Neural cell (in vitro differentiated cells): Measurements from ENCODE around the gene NNT. TPM values are rescaled to one million over a fixed set of nuclear protein-coding genes. Genes with fewer than 3 reads are reported as not detected.

Source experiments
- H2AFZ ChIP-seq: fragments of 200-600, 300-800 bp; sonication (generic), shearing (Covaris generic); 2 replicates; pipeline ENCODE4 v1.6.0; 2014; ENCODE audit warnings: low read depth, mild to moderate bottlenecking, antibody characterized with exemption, low read length, moderate library complexity
- H3F3A ChIP-seq: fragments of 200-600 bp; shearing (Covaris generic); 2 replicates; pipeline ENCODE4 v1.6.1; 2016; ENCODE audit warnings: mild to moderate bottlenecking, moderate library complexity, mixed read lengths, antibody characterized with exemption, low read length; ENCODE audit not compliant: insufficient read depth, poor library complexity, severe bottlenecking
- H3K27ac ChIP-seq: fragments of 200-600, 300-800 bp; sonication (generic), shearing (Covaris generic); 2 replicates; pipeline ENCODE4 v1.5.1; 2014; ENCODE audit warnings: mild to moderate bottlenecking, low read length, moderate library complexity
- H3K27me3 ChIP-seq: fragments of 300-800, 200-600 bp; sonication (generic), shearing (Covaris generic); 2 replicates; pipeline ENCODE4 v1.6.0; 2014; ENCODE audit warnings: mild to moderate bottlenecking, low read depth, low read length, moderate library complexity; ENCODE audit not compliant: insufficient read depth
- H3K36me3 ChIP-seq: fragments of 300-800, 200-600 bp; sonication (generic), shearing (Covaris generic); 2 replicates; pipeline ENCODE4 v1.5.1; 2014; ENCODE audit warnings: mild to moderate bottlenecking, antibody characterized with exemption, low read length, moderate library complexity; ENCODE audit not compliant: insufficient read depth
- H3K4me2 ChIP-seq: fragments of 300-800, 200-600 bp; sonication (generic), shearing (Covaris generic); 2 replicates; pipeline ENCODE4 v1.6.0; 2014; ENCODE audit warnings: mild to moderate bottlenecking, low read length
- H3K4me3 ChIP-seq: fragments of 300-800, 200-600 bp; sonication (generic), shearing (Covaris generic); 2 replicates; pipeline ENCODE4 v1.5.1; 2014; ENCODE audit warnings: mild to moderate bottlenecking, low read length, moderate library complexity
- H3K79me2 ChIP-seq: fragments of 200-600 bp; shearing (Covaris generic); replicated peaks from 2 replicates; pipeline ENCODE4 v1.6.0; 2014; ENCODE audit warnings: mild to moderate bottlenecking, low read length, moderate library complexity; ENCODE audit not compliant: insufficient read depth
- H3K9ac ChIP-seq: fragments of 300-800, 200-600 bp; sonication (generic), shearing (Covaris generic); 2 replicates; pipeline ENCODE4 v1.6.1; 2016; ENCODE audit warnings: mild to moderate bottlenecking, low read length, mixed read lengths
- H3K9me2 ChIP-seq: fragments of 200-600 bp; shearing (Covaris generic); 2 replicates; pipeline ENCODE4 v1.6.1; 2016; ENCODE audit warnings: mild to moderate bottlenecking, low read length, mixed read lengths; ENCODE audit not compliant: insufficient read depth
- H3K9me3 ChIP-seq: fragments of 200-600, 300-800 bp; sonication (generic), shearing (Covaris generic); 2 replicates; pipeline ENCODE4 v1.6.1; 2016; ENCODE audit warnings: mild to moderate bottlenecking, mixed run types, low read length, moderate library complexity, mixed read lengths
- H4K20me1 ChIP-seq: fragments of 200-600 bp; shearing (Covaris generic); 2 replicates; pipeline ENCODE4 v1.6.1; 2016; ENCODE audit warnings: mild to moderate bottlenecking, mixed run types; ENCODE audit not compliant: insufficient read depth
- EP300 ChIP-seq: fragments of 450-650 bp; conservative IDR thresholded peaks from 2 replicates; pipeline ENCODE4 v1.6.1; 2014; ENCODE audit warnings: antibody characterized with exemption, mild to moderate bottlenecking, moderate library complexity; ENCODE audit not compliant: poor library complexity, severe bottlenecking
- EZH2 ChIP-seq: fragments of 200-600, 300-800 bp; shearing (Covaris generic), sonication (generic); IDR thresholded peaks from 2 replicates; pipeline ENCODE4 v1.6.1; 2014; ENCODE audit warnings: antibody characterized with exemption, low read length, borderline replicate concordance, mild to moderate bottlenecking; ENCODE audit not compliant: insufficient read depth, poor library complexity, severe bottlenecking
- MXI1 ChIP-seq: fragments of 450-650 bp; conservative IDR thresholded peaks from 2 replicates; pipeline ENCODE4 v1.6.1; 2014; ENCODE audit warnings: antibody characterized with exemption, mild to moderate bottlenecking; ENCODE audit not compliant: poor library complexity, severe bottlenecking
- POLR2AphosphoS5 ChIP-seq: IDR thresholded peaks from 2 replicates; pipeline ENCODE4 v1.6.1; 2012
- RAD21 ChIP-seq: fragments of 450-650 bp; conservative IDR thresholded peaks from 2 replicates; pipeline ENCODE4 v1.6.1; 2014; ENCODE audit warnings: antibody characterized with exemption, mild to moderate bottlenecking, moderate library complexity
- SMC3 ChIP-seq: fragments of 450-650 bp; conservative IDR thresholded peaks from 2 replicates; pipeline ENCODE4 v1.6.1; 2014; ENCODE audit warnings: antibody characterized with exemption, mild to moderate bottlenecking, moderate library complexity; ENCODE audit not compliant: poor library complexity
- TAF1 ChIP-seq: IDR thresholded peaks from 2 replicates; pipeline ENCODE4 v1.6.1; 2012; ENCODE audit warnings: low read depth
- polyA plus RNA-seq: library from polyadenylated mRNA; depleted of rRNA; stranded (reverse); fragments of >200 nt; gene quantifications from 2 replicates; pipeline ENCODE4 v1.2.3, GENCODE V29; 2014
- TF ChIP-seq, protein P1 (sequence below): fragments of 450-650 bp; IDR thresholded peaks from 2 replicates; pipeline ENCODE4 v1.5.1; 2014; ENCODE audit warnings: antibody characterized with exemption, mild to moderate bottlenecking, moderate library complexity; ENCODE audit not compliant: poor library complexity, severe bottlenecking
- TF ChIP-seq, protein P2 (sequence below): IDR thresholded peaks from 2 replicates; pipeline ENCODE4 v1.6.1; 2012; ENCODE audit warnings: borderline replicate concordance

NNT gene
- polyA plus RNA-seq, 1 donor from 2014 or later = 120 TPM

DNA sequence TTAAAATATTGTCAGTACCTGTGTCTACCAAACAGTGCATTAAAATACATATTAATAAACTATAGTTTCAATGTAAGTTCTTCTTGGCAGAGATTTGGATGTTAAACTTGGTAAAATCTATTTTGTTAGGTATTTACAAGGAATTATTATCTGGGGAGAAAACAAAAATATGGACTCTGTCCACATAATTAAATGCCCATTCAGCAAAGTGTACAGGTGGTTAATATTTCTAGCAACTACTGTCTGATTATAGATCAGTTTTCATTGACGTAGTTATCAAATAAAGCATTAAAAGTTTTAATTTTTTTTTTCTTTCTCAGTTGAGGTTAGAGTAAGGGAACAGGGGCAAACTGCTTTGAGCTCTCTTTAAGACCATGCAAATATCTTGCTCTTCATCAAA lies 88.9 kb downstream of the NNT start:
- Histone ChIP-seq H3K4me3 (no peak overlapping the region), H4K20me1 (no peaks in the 10 kb centered on the region), H3F3A (no peaks in the 10 kb centered on the region), H3K4me2 (no peak overlapping the region), H3K27me3 (no peaks in the 10 kb centered on the region), H3K27ac (no peak overlapping the region), H3K36me3 (no peaks in the 10 kb centered on the region), H3K9me3 (peaks cover 6% of the 10 kb centered on the region), H2AFZ (no peak overlapping the region), H3K9ac (no peak overlapping the region), H3K9me2 (no peaks in the 10 kb centered on the region), H3K79me2 (no peaks in the 10 kb centered on the region)
- no peak for TF ChIP-seq MXI1
- TF ChIP-seq SMC3 = no peak
- no peak for TF ChIP-seq TAF1
- TF ChIP-seq, protein P1, sequence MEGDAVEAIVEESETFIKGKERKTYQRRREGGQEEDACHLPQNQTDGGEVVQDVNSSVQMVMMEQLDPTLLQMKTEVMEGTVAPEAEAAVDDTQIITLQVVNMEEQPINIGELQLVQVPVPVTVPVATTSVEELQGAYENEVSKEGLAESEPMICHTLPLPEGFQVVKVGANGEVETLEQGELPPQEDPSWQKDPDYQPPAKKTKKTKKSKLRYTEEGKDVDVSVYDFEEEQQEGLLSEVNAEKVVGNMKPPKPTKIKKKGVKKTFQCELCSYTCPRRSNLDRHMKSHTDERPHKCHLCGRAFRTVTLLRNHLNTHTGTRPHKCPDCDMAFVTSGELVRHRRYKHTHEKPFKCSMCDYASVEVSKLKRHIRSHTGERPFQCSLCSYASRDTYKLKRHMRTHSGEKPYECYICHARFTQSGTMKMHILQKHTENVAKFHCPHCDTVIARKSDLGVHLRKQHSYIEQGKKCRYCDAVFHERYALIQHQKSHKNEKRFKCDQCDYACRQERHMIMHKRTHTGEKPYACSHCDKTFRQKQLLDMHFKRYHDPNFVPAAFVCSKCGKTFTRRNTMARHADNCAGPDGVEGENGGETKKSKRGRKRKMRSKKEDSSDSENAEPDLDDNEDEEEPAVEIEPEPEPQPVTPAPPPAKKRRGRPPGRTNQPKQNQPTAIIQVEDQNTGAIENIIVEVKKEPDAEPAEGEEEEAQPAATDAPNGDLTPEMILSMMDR = no peak
- TF ChIP-seq, protein P2, sequence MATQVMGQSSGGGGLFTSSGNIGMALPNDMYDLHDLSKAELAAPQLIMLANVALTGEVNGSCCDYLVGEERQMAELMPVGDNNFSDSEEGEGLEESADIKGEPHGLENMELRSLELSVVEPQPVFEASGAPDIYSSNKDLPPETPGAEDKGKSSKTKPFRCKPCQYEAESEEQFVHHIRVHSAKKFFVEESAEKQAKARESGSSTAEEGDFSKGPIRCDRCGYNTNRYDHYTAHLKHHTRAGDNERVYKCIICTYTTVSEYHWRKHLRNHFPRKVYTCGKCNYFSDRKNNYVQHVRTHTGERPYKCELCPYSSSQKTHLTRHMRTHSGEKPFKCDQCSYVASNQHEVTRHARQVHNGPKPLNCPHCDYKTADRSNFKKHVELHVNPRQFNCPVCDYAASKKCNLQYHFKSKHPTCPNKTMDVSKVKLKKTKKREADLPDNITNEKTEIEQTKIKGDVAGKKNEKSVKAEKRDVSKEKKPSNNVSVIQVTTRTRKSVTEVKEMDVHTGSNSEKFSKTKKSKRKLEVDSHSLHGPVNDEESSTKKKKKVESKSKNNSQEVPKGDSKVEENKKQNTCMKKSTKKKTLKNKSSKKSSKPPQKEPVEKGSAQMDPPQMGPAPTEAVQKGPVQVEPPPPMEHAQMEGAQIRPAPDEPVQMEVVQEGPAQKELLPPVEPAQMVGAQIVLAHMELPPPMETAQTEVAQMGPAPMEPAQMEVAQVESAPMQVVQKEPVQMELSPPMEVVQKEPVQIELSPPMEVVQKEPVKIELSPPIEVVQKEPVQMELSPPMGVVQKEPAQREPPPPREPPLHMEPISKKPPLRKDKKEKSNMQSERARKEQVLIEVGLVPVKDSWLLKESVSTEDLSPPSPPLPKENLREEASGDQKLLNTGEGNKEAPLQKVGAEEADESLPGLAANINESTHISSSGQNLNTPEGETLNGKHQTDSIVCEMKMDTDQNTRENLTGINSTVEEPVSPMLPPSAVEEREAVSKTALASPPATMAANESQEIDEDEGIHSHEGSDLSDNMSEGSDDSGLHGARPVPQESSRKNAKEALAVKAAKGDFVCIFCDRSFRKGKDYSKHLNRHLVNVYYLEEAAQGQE = no peak
- TF ChIP-seq RAD21 = no peak
- no peak for TF ChIP-seq EP300
- no peak for TF ChIP-seq POLR2AphosphoS5

DNA sequence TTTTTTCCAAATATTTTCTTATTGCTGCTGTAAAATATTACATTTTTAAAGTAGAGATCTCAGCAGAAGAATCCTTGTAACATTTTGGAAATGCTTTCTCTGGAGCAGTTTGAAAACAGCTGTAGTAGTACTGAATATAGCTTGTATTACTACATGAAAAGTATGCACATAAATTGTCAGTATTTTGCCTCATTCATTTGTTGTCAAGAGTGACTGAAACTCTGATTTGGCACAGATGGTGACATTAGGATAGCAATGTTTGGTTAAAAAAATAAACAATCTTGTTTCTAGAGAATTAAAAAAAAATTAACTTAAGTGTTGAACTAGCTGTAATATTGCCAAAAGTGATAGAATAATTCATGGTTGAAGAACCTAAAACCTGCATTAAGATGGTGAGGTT lies 90.4 kb downstream of the NNT start:
- Histone ChIP-seq H2AFZ (no peak overlapping the region), H3K36me3 (no peaks in the 10 kb centered on the region), H3K27me3 (no peaks in the 10 kb centered on the region), H3K9me3 (peaks cover 6% of the 10 kb centered on the region), H3K9me2 (no peaks in the 10 kb centered on the region), H3K27ac (no peak overlapping the region), H4K20me1 (no peaks in the 10 kb centered on the region), H3K4me3 (no peak overlapping the region), H3F3A (no peaks in the 10 kb centered on the region), H3K9ac (no peak overlapping the region), H3K79me2 (no peaks in the 10 kb centered on the region), H3K4me2 (no peak overlapping the region)
- TF ChIP-seq SMC3 = no peak
- TF ChIP-seq EZH2 = no peak
- TF ChIP-seq, protein P1 = no peak
- TF ChIP-seq EP300 = no peak
